Spleen (tissue), 11 donors: Measurements from ENCODE around the gene NKAIN2. TPM values are rescaled to one million over a fixed set of nuclear protein-coding genes. Genes with fewer than 3 reads are reported as not detected.

ENCODE experiments used
- DNase-seq: peaks from one replicate; pipeline ENCODE4 v3.0.0-alpha.2; 2020
- H3K27ac ChIP-seq, 8 donors: fragments of 200-600 bp; sonication (generic) in 7 of 8; 1 replicate in 4 of 8; 2 replicates in 4 of 8; pipeline versions ENCODE4 v1.5.0 to v1.8.0; 2016 to 2021; ENCODE audit warnings: inconsistent platforms in 4 of 8, mild to moderate bottlenecking in 4 of 8, moderate library complexity in 1 of 8
- H3K27me3 ChIP-seq, 7 donors: fragments of 200-600 bp; sonication (generic) in 6 of 7; replicated peaks in 1 of 7; 1 replicate in 4 of 7; 2 replicates in 3 of 7; pipeline versions ENCODE4 v1.5.0 to v1.8.0; 2016 to 2021; ENCODE audit warnings: inconsistent platforms in 3 of 7, mild to moderate bottlenecking in 1 of 7
- H3K36me3 ChIP-seq, 6 donors: fragments of 200-600 bp; sonication (generic) in 5 of 6; 1 replicate in 4 of 6; 2 replicates in 2 of 6; pipeline versions ENCODE4 v1.5.0 to v1.8.0; 2016 to 2021; ENCODE audit warnings: inconsistent platforms in 2 of 6
- H3K4me1 ChIP-seq, 6 donors: fragments of 200-600 bp; sonication (generic) in 5 of 6; 1 replicate in 3 of 6; 2 replicates in 3 of 6; pipeline versions ENCODE4 v1.5.0 to v1.8.0; 2016 to 2021; ENCODE audit warnings: inconsistent platforms in 3 of 6
- H3K4me3 ChIP-seq, 8 donors: fragments of 200-600 bp; sonication (generic) in 7 of 8; 1 replicate in 4 of 8; 2 replicates in 4 of 8; pipeline versions ENCODE4 v1.5.0 to v1.8.0; 2016 to 2021; ENCODE audit warnings: inconsistent platforms in 4 of 8, mild to moderate bottlenecking in 4 of 8, moderate library complexity in 2 of 8
- H3K9me3 ChIP-seq, 8 donors: fragments of 200-600 bp; sonication (generic) in 7 of 8; 1 replicate in 4 of 8; 2 replicates in 4 of 8; pipeline versions ENCODE4 v1.5.0 to v1.8.0; 2016 to 2021; ENCODE audit warnings: inconsistent platforms in 4 of 8
- POLR2A ChIP-seq, 3 donors: fragments of 450-650 bp; IDR thresholded peaks; one replicate each; pipeline ENCODE4 v1.5.1; 2017; ENCODE audit warnings: antibody characterized with exemption in 3 of 3, mild to moderate bottlenecking in 1 of 3
- POLR2AphosphoS5 ChIP-seq, 3 donors: sonication (generic); formaldehyde crosslinking; IDR thresholded peaks; one replicate each; pipeline ENCODE4 v1.5.1; 2017; ENCODE audit warnings: antibody characterized with exemption in 3 of 3
- WGBS, 5 donors: extraction: QIAGEN DNeasy Blood & Tissue Kit in 3 of 5; methylation state at CpG; one replicate each; pipeline versions ENCODE4 v1.1.5 to v1.1.7; 2013 to 2018; 5-methylcytosine and 5-hydroxymethylcytosine counted together
- intact Hi-C: fragments of 100-400 bp; cut with DNase I; formaldehyde crosslinking; loops from one replicate; pipeline ENCODE4 v1.15.0; 2023; ENCODE audit warnings: low total_unique reads
- polyA plus RNA-seq, 3 donors: library from polyadenylated mRNA; stranded (reverse); fragments of 200-250 nt; gene quantifications; one replicate each; pipeline ENCODE4 v1.2.1, GENCODE V29; 2013
- total RNA-seq, 7 donors: library from RNA; depleted of rRNA in 3 of 7; stranded (reverse); fragments of >200 nt in 3 of 7; fragmentation: NEBNext Ultra II Directional in 4 of 7; extraction: Animal tissue kit (Norgen Biotek cat#: 25700) in 4 of 7; gene quantifications; one replicate each; pipeline versions ENCODE4 v1.1.0 to v1.2.1, GENCODE V29; 2016 to 2021
- TF ChIP-seq, protein P1 (sequence below), 11 experiments: fragments of 200-600 bp in 7 of 11; fragments of 450-650 bp in 4 of 11; sonication (generic) in 4 of 11; IDR thresholded peaks in 8 of 11; conservative IDR thresholded peaks in 3 of 11; 1 replicate in 7 of 11; 2 replicates in 4 of 11; pipeline versions ENCODE4 v1.4.0 to v1.8.0; 2016 to 2021; ENCODE audit warnings: antibody characterized with exemption in 11 of 11, inconsistent platforms in 4 of 11, mild to moderate bottlenecking in 1 of 11
- donor health status: healthy with polysubstance abuse.
- donor health status: DM: no; HTN: no; CAD: no; lungs with moderate emphysema.
- donor health status: DM: no; HTN: no; CAD: no.
- donor health status: Bipolar disorder and iron deficiency.
- donor health status: healthy.
- donor health status: DM: no; HTN: no; CAD: no.
- donor health status: DM: yes; HTN: yes; CAD: no.

NKAIN2 gene
- total and polyA plus RNA-seq, 10 donors, result 0.13 to 0.51 (median 0.18) TPM; not detected in 4

DNA sequence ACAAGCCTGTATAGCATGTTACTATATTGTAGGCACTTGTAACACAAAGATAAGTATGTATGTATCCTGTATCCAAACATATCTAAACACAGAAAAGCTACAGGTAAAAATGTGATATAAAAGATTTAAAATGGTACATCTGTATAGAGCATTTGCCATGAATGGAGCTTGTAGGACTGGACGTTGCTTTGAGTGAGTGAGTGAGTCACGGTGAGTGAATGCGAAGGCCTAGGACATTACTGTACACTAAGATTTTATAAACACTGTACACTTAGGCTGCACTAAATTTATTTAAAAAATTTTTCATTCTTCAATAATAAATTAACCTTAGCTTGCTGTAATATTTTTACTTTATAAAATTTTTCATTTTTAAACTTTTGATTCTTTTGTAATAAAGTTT, 136.9 kb downstream of the NKAIN2 start:
- intact Hi-C loops, result no loop called here
- Histone ChIP-seq H3K36me3 (no peaks in the 10 kb centered on the region), H3K9me3 (no peaks in the 10 kb centered on the region), H3K4me1 (no peaks in the 10 kb centered on the region), H3K27ac (no peak overlapping the region), H3K4me3 (no peak overlapping the region), H3K27me3 (no peaks in the 10 kb centered on the region)
- 83 to 96% (median 90%) methylated on average over 3 of the region's 3 CpGs for WGBS, 5 donors
- DNase-seq, result no peak
- no peak for TF ChIP-seq POLR2A (IDR thresholded peaks at IDR 0.05)

DNA sequence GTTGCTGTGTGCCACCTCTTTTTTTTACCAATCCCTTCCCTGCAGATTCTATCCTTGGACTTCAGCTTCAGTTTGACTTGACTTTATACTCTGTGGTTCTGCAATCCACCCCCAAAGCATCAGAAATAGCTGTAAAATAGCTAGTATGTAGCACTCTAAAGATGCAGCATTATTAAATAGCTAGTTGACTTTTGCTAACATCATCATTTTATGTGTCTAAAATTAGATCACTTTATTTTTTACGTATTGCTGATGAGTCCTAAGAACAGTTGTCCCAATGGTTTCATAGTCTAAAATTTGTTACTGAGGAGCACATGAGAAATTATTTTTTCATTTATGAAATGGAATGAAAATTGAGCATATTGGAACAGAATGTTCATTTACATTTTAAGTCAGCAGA, 138.2 kb downstream of the NKAIN2 start:
- 74 to 86% (median 80%) methylated on average over 1 of the region's 1 CpG for WGBS, 5 donors
- H3K27me3 ChIP-seq, result no peaks in the 10 kb centered on the region
- H3K9me3 ChIP-seq, result no peaks in the 10 kb centered on the region
- no peaks in the 10 kb centered on the region for H3K4me1 ChIP-seq
- no peaks in the 10 kb centered on the region for H3K36me3 ChIP-seq
- TF ChIP-seq POLR2A (IDR thresholded peaks at IDR 0.05) (no peak), POLR2AphosphoS5 (IDR thresholded peaks at IDR 0.05) (no peak)
- TF ChIP-seq, protein P1, sequence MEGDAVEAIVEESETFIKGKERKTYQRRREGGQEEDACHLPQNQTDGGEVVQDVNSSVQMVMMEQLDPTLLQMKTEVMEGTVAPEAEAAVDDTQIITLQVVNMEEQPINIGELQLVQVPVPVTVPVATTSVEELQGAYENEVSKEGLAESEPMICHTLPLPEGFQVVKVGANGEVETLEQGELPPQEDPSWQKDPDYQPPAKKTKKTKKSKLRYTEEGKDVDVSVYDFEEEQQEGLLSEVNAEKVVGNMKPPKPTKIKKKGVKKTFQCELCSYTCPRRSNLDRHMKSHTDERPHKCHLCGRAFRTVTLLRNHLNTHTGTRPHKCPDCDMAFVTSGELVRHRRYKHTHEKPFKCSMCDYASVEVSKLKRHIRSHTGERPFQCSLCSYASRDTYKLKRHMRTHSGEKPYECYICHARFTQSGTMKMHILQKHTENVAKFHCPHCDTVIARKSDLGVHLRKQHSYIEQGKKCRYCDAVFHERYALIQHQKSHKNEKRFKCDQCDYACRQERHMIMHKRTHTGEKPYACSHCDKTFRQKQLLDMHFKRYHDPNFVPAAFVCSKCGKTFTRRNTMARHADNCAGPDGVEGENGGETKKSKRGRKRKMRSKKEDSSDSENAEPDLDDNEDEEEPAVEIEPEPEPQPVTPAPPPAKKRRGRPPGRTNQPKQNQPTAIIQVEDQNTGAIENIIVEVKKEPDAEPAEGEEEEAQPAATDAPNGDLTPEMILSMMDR (IDR thresholded peaks at IDR 0.05 in 8 of 11, conservative IDR thresholded peaks at IDR 0.05 in 3 of 11), result no peak
- H3K27ac ChIP-seq, result no peak overlapping the region
- H3K4me3 ChIP-seq, result no peak overlapping the region
- intact Hi-C loops, result no loop called here
- no peak for DNase-seq

DNA sequence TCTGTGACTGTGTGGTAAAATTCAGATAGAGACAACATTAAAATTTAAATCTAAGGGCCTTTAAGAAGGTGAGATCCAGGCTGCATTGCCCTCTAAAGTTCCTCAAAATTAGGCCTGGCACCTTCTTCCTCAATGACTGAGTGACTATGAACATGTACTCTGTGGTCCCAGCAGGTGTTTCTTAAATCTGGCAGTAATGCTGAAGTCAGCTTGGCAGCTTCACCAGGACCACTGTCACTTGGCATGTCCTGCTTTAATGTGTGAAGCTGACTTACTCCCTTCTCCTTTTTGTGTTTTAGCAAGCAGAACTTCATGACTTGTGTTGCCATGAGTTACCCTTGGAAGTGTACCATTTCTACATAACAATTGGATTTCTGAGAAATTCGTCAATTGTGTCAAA, 141.7 kb downstream of the NKAIN2 start:
- H3K27ac ChIP-seq, result no peak overlapping the region
- DNase-seq, result no peak
- no peaks in the 10 kb centered on the region for H3K4me1 ChIP-seq
- H3K4me3 ChIP-seq, result no peak overlapping the region
- H3K9me3 ChIP-seq, result peaks cover 0 to 18% (median 7%) of the 10 kb centered on the region in 8 donors
- intact Hi-C loops, result no loop called here
- TF ChIP-seq, protein P1 (IDR thresholded peaks at IDR 0.05 in 8 of 11, conservative IDR thresholded peaks at IDR 0.05 in 3 of 11), result no peak
- TF ChIP-seq POLR2AphosphoS5 (IDR thresholded peaks at IDR 0.05), result no peak
- TF ChIP-seq POLR2A (IDR thresholded peaks at IDR 0.05), result no peak
- no peaks in the 10 kb centered on the region for H3K36me3 ChIP-seq
- WGBS, 5 donors, result 51 to 75% (median 57%) methylated on average over 1 of the region's 1 CpG
- no peaks in the 10 kb centered on the region for H3K27me3 ChIP-seq

DNA sequence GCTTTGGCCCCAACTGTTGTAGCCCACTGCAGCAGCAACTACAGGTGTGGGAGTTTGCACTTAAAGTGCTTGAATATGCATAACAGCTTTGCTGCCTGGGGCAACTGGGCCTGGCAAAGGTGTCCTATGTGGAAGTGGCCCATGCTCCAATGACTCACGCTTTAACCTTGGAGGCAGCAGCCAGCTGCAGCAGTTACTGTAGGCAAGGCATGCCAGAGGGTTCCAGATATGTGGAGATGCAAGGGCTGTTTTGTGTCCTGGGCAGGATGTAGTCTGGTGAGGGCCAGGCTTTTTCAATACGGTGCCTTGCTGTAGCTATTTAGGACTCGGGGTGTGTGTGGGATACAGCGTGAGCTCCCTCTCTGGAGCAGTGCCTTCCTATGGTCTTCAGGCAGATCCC, 150.3 kb downstream of the NKAIN2 start:
- 86 to 96% (median 90%) methylated on average over 3 to 4 of the region's 4 CpGs for WGBS, 5 donors
- Histone ChIP-seq H3K9me3 (peaks cover 0 to 45% (median 31%) of the 10 kb centered on the region in 8 donors), H3K27ac (no peak overlapping the region), H3K36me3 (no peaks in the 10 kb centered on the region), H3K4me1 (no peaks in the 10 kb centered on the region), H3K27me3 (no peaks in the 10 kb centered on the region), H3K4me3 (no peak overlapping the region)
- TF ChIP-seq, protein P1 (IDR thresholded peaks at IDR 0.05 in 8 of 11, conservative IDR thresholded peaks at IDR 0.05 in 3 of 11), result no peak
- no peak for TF ChIP-seq POLR2AphosphoS5 (IDR thresholded peaks at IDR 0.05)
- no peak for TF ChIP-seq POLR2A (IDR thresholded peaks at IDR 0.05)
- intact Hi-C loops, result no loop called here
- no peak for DNase-seq
